Measurements from ENCODE around the gene EVA1C. TPM values are rescaled to one million over a fixed set of nuclear protein-coding genes. Genes with fewer than 3 reads are reported as not detected.
A peak's percentile ranks its signal among the peaks of the same experiment; 100 is the strongest.

Gene EVA1C
- total RNA-seq, 2 experiments from 2014 or later = 5.0 to 6.3 TPM

GRCh38 chr21:32393677-32394001 is 18.9 kb upstream of the EVA1C start:
- peaks cover 40% of the 10 kb centered on the region for H3K4me1 Mint-ChIP-seq
- ChIA-PET POLR2A (interaction anchor here (0.7 to 2.7 kb wide), 5 partner anchors 11 to 219 kb away, joined by 3 to 17 read pairs (median 4); partner anchors contain the start of genes CFAP298 and EVA1C), CTCF (interaction anchor here (2.6 kb wide), 1 partner anchor 10 kb away, joined by 11 read pairs; no protein-coding TSS in a partner anchor)
- no peak for DNase-seq
- H3K27ac Mint-ChIP-seq = peak overlapping the region; percentile 73
- H3K9me3 Mint-ChIP-seq = peaks cover 2% of the 10 kb centered on the region
- H3K27me3 Mint-ChIP-seq = peaks cover 5% of the 10 kb centered on the region
- H3K36me3 Mint-ChIP-seq (ENCODE audit: low read depth) = peaks cover 14% of the 10 kb centered on the region
- H3K4me3 Mint-ChIP-seq = peak overlapping the region; percentile 79

DNA sequence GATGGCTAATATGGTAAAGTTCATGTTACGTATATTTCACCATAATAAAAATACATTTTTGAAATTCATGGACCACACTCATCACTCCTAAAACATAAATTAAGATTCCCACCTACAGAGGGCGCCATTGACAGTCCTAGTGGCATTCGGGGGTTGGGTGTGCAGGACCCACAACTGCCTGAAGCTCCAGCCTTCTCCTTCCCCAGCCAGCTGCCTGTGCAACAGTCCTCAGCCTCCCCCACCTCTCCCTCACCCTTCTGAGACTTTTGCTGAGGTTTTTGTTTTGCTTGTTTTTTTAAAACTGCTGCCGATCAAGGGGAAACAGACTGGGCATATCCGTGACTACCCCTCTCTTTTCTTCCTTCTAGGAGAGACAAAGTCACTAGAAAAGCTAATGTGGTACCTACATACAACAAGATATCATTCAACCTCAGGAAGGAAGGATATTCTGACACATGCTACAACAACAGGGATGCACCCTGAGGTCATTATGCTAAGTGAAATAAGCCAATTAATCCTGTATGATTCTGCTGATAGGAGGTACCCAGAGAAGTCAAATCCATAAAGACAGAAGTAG is 9.2 kb upstream of the EVA1C start:
- Mint-ChIP-seq H3K27me3 (peaks cover 7% of the 10 kb centered on the region), H3K9me3 (no peaks in the 10 kb centered on the region), H3K36me3 (ENCODE audit: low read depth) (no peaks in the 10 kb centered on the region), H3K4me1 (peaks cover 9% of the 10 kb centered on the region), H3K27ac (no peak overlapping the region), H3K4me3 (no peak overlapping the region)
- POLR2A ChIA-PET = interaction anchor here (1.2 kb wide), 1 partner anchor 166 kb away, joined by 3 read pairs; no protein-coding TSS in a partner anchor
- peak; percentile 55 for DNase-seq
- CTCF ChIA-PET = interaction anchor here (0.9 to 5.4 kb wide), 8 partner anchors 8 to 202 kb away, joined by 3 to 50 read pairs (median 5); partner anchors contain the start of gene URB1

DNA sequence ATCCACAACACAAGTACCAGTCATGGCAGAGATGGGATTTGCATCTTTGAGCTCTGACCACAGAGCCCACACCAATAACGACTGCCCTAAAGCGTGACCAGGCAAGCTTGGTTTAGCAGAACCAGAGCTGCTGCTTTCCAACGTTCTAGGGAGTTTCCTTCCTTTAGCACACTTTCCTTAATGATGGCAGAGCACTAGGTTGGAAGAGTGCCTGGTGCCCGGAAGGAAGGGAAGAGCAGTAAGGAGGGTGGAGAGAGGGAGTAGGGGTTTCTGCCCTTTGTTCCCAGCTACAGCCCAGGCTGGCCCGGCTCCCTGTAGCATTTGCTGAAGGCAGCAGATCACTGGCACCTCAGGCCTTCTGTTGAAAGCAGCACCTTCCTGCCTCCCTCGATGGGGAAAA is 6.1 kb upstream of the EVA1C start:
- ChIA-PET CTCF (interaction anchor here (0.9 to 1.6 kb wide), 2 partner anchors 10 to 195 kb away, joined by 4 to 11 read pairs; no protein-coding TSS in a partner anchor), POLR2A (no interaction called here)
- Mint-ChIP-seq H3K4me1 (peaks cover 20% of the 10 kb centered on the region), H3K9me3 (no peaks in the 10 kb centered on the region), H3K27me3 (no peaks in the 10 kb centered on the region), H3K27ac (no peak overlapping the region), H3K36me3 (ENCODE audit: low read depth) (no peaks in the 10 kb centered on the region), H3K4me3 (no peak overlapping the region)
- DNase-seq = no peak

GRCh38 chr21:32410291-32410690 is 2.2 kb upstream of the EVA1C start:
- H3K27me3 Mint-ChIP-seq = no peaks in the 10 kb centered on the region
- H3K27ac Mint-ChIP-seq = peak overlapping the region; percentile 5
- ChIA-PET CTCF (interaction anchor here (0.5 kb wide), 1 partner anchor 191 kb away, joined by 3 read pairs; no protein-coding TSS in a partner anchor), POLR2A (interaction anchor here (3.1 kb wide), 1 partner anchor 160 kb away, joined by 16 read pairs; no protein-coding TSS in a partner anchor)
- no peaks in the 10 kb centered on the region for H3K9me3 Mint-ChIP-seq
- peaks cover 28% of the 10 kb centered on the region for H3K4me1 Mint-ChIP-seq
- H3K4me3 Mint-ChIP-seq = no peak overlapping the region
- H3K36me3 Mint-ChIP-seq (ENCODE audit: low read depth) = peaks cover 2% of the 10 kb centered on the region
- no peak for DNase-seq

GRCh38 chr21:32410916-32411315 is 1.6 kb upstream of the EVA1C start:
- Mint-ChIP-seq H3K36me3 (ENCODE audit: low read depth) (peaks cover 2% of the 10 kb centered on the region), H3K27ac (peak overlapping the region; percentile 80), H3K9me3 (no peaks in the 10 kb centered on the region), H3K4me1 (peaks cover 28% of the 10 kb centered on the region), H3K27me3 (no peaks in the 10 kb centered on the region), H3K4me3 (peak overlapping the region; percentile 93)
- ChIA-PET POLR2A (interaction anchor here (1.0 to 3.1 kb wide), 4 partner anchors 10 to 198 kb away, joined by 4 to 17 read pairs (median 10); partner anchors contain the start of gene URB1), CTCF (interaction anchor here (1.5 to 1.9 kb wide), 2 partner anchors 8 to 190 kb away, joined by 5 read pairs; no protein-coding TSS in a partner anchor)
- DNase-seq = no peak

DNA sequence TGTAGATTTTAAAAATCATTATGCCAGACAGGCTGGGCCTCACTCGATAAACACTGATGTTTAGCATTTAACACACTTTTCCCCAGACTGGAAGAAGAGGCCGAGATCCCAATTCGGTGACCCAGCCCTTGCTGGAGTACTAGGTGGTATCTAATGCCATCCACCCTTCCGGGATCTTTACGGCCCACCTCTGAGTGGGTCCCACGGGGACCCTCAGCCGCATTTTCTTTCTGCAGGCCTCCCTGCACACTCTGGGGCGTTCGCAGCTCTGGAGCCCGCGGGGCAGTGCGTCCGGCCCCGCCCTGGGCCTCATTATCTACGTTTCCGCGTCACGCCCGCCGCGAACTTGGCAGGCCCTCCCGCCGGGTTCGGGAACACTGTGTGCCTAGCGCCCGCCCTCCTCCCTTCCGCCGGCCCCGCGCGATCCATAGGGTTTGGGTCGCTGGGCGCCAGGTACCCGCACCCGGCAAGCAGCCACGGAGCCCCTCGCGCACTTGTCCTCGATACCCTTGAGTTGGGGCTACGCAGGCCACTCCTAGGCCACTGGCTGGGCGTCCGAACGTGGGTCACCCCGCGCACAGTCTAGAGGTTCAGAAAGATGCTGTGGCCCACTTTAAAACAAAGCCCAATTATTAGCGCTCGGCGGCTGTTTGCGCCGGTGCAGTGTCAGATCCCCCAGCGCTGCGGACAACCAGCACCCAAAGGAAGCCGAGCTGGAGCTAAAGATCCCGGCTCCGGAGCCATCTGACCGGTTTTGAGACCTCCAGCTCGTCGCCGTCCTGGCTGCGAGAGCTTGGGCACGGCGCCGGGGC is 950 bp upstream of the EVA1C start:
- peaks cover 30% of the 10 kb centered on the region for H3K4me1 Mint-ChIP-seq
- H3K27me3 Mint-ChIP-seq = no peaks in the 10 kb centered on the region
- ChIA-PET POLR2A (interaction anchor here (0.7 to 3.1 kb wide), 7 partner anchors 11 to 317 kb away, joined by 3 to 17 read pairs (median 4); partner anchors contain the start of genes CFAP298, SYNJ1 and URB1), CTCF (interaction anchor here (0.7 to 1.9 kb wide), 3 partner anchors 8 to 189 kb away, joined by 3 to 5 read pairs (median 5); no protein-coding TSS in a partner anchor)
- H3K36me3 Mint-ChIP-seq (ENCODE audit: low read depth) = peaks cover 2% of the 10 kb centered on the region
- peak overlapping the region; percentile 80 for H3K27ac Mint-ChIP-seq
- DNase-seq = peak; percentile 77
- no peaks in the 10 kb centered on the region for H3K9me3 Mint-ChIP-seq
- H3K4me3 Mint-ChIP-seq = peak overlapping the region; percentile 93

- Mint-ChIP-seq H3K27ac (peak overlapping the region; percentile 60), H3K9me3 (no peaks in the 10 kb centered on the region), H3K27me3 (no peaks in the 10 kb centered on the region), H3K4me1 (peaks cover 30% of the 10 kb centered on the region), H3K36me3 (ENCODE audit: low read depth) (peaks cover 2% of the 10 kb centered on the region), H3K4me3 (peak overlapping the region; percentile 82)
- peak; percentile 21 for DNase-seq
- POLR2A ChIA-PET = interaction anchor here (1.0 to 3.1 kb wide), 2 partner anchors 157 to 188 kb away, joined by 3 to 16 read pairs; no protein-coding TSS in a partner anchor
- CTCF ChIA-PET = no interaction called here
Measured at GRCh38 chr21:32413015-32413504, 554 bp downstream of the EVA1C start.

GRCh38 chr21:32413697-32414578 is 1.4 kb downstream of the EVA1C start:
- peak overlapping the region; percentile 44 for H3K4me3 Mint-ChIP-seq
- ChIA-PET POLR2A (interaction anchor here (0.8 to 1.0 kb wide), 3 partner anchors 187 to 357 kb away, joined by 3 read pairs; partner anchors contain the start of gene PAXBP1), CTCF (interaction anchor here (1.0 to 1.3 kb wide), 2 partner anchors 9 to 187 kb away, joined by 3 to 4 read pairs; no protein-coding TSS in a partner anchor)
- peaks cover 30% of the 10 kb centered on the region for H3K4me1 Mint-ChIP-seq
- H3K27me3 Mint-ChIP-seq = no peaks in the 10 kb centered on the region
- H3K36me3 Mint-ChIP-seq (ENCODE audit: low read depth) = peaks cover 2% of the 10 kb centered on the region
- no peak for DNase-seq
- no peaks in the 10 kb centered on the region for H3K9me3 Mint-ChIP-seq
- H3K27ac Mint-ChIP-seq = no peak overlapping the region

- H3K4me3 Mint-ChIP-seq = no peak overlapping the region
- ChIA-PET POLR2A (interaction anchor here (0.9 kb wide), 1 partner anchor 312 kb away, joined by 3 read pairs; no protein-coding TSS in a partner anchor), CTCF (interaction anchor here (1.0 to 1.3 kb wide), 2 partner anchors 10 to 186 kb away, joined by 3 to 4 read pairs; no protein-coding TSS in a partner anchor)
- H3K4me1 Mint-ChIP-seq = peaks cover 30% of the 10 kb centered on the region
- H3K9me3 Mint-ChIP-seq = no peaks in the 10 kb centered on the region
- no peaks in the 10 kb centered on the region for H3K27me3 Mint-ChIP-seq
- peaks cover 2% of the 10 kb centered on the region for H3K36me3 Mint-ChIP-seq (ENCODE audit: low read depth)
- no peak overlapping the region for H3K27ac Mint-ChIP-seq
- DNase-seq = no peak
Measured at GRCh38 chr21:32414579-32415358, 2.3 kb downstream of the EVA1C start.

GRCh38 chr21:32415451-32416398 is 3.2 kb downstream of the EVA1C start:
- no peaks in the 10 kb centered on the region for H3K27me3 Mint-ChIP-seq
- no peaks in the 10 kb centered on the region for H3K9me3 Mint-ChIP-seq
- peaks cover 2% of the 10 kb centered on the region for H3K36me3 Mint-ChIP-seq (ENCODE audit: low read depth)
- H3K27ac Mint-ChIP-seq = no peak overlapping the region
- ChIA-PET CTCF (no interaction called here), POLR2A (no interaction called here)
- DNase-seq = no peak
- H3K4me3 Mint-ChIP-seq = no peak overlapping the region
- H3K4me1 Mint-ChIP-seq = peaks cover 24% of the 10 kb centered on the region

DNA sequence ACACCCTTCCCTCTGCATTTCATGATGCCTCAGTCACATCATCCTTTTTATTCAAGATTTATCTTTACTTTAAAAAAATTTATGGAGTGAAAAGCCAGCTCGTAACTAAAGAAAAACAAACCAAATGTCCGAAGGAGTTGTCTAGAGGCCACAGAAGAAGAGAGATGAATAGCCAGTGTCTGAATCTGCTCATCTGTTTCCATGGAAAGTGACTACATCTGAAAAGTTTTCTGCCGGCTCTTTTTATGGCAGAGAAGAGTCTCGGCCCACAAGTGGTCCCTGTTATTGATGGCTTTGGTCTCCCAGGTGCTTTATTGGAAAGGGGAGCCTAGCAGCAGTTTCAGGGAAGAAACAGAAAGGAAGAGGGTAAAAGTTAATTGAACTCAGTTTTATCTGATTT is 5.6 kb downstream of the EVA1C start:
- H3K4me3 Mint-ChIP-seq = no peak overlapping the region
- H3K9me3 Mint-ChIP-seq = no peaks in the 10 kb centered on the region
- H3K27ac Mint-ChIP-seq = no peak overlapping the region
- H3K4me1 Mint-ChIP-seq = peaks cover 11% of the 10 kb centered on the region
- no peaks in the 10 kb centered on the region for H3K36me3 Mint-ChIP-seq (ENCODE audit: low read depth)
- no peaks in the 10 kb centered on the region for H3K27me3 Mint-ChIP-seq
- ChIA-PET POLR2A (no interaction called here), CTCF (no interaction called here)
- DNase-seq = no peak

Data from activated CD4-positive, alpha-beta memory T cell treated with anti-CD3 and anti-CD28 coated beads, Interleukin-2, amount 10 ng/mL, durations not matched to agents 7 days and 5 days (primary cell).